Measurements from ENCODE around the gene TMEM184A.

DNA sequence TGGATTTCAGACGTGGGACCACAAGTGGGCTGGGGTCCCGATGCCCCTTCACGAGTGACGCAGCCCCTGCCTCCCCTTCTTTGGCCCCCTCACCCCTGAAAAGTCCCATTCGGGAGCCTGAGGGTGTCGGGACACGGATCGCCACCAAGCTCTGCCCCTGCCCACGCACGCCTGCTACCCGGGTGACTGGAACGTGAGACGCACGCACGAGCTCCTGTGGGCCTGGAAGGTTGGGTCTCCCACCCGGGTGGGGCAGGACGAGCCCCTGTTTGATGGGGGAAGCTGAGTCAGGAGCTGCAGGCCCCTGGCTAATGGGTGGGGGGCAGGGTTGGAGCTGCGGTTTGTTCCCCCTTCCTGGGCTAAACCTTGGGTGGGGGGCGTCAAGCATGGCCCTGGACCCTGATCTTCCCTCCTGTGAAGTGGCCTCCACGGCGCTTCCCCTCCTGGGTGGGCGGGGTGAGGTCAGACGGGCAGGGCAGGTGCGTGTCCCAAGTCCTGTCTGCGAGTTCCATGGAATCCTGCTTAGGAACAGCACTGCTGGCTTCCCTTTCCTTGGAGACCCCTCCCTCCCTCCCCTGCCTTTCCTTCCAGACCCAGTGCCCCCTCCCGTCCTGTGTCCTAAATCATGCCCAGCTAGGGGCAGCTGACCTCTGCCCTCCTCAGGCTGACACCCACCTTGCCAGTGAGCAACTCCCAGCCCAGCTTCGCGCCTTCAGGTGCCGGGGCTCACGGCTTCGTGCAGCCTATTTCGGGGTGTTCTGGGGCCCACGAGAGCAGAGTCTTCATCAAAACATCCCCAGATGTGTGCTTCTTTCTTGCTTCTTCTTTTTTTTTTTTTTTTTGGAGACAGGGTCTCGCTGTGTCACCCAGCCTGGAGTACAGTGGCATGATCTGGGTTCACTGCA, 5.3 kb upstream of the TMEM184A start:
- TF ChIP-seq, protein P1, sequence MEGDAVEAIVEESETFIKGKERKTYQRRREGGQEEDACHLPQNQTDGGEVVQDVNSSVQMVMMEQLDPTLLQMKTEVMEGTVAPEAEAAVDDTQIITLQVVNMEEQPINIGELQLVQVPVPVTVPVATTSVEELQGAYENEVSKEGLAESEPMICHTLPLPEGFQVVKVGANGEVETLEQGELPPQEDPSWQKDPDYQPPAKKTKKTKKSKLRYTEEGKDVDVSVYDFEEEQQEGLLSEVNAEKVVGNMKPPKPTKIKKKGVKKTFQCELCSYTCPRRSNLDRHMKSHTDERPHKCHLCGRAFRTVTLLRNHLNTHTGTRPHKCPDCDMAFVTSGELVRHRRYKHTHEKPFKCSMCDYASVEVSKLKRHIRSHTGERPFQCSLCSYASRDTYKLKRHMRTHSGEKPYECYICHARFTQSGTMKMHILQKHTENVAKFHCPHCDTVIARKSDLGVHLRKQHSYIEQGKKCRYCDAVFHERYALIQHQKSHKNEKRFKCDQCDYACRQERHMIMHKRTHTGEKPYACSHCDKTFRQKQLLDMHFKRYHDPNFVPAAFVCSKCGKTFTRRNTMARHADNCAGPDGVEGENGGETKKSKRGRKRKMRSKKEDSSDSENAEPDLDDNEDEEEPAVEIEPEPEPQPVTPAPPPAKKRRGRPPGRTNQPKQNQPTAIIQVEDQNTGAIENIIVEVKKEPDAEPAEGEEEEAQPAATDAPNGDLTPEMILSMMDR (IDR thresholded peaks at IDR 0.05): no peak
- TF ChIP-seq POLR2A (IDR thresholded peaks at IDR 0.05) (no peak), POLR2AphosphoS5 (IDR thresholded peaks at IDR 0.05) (no peak)

Measured in breast epithelium (tissue), 3 donors.